ENCODE results near the gene NFYB. TPM values are rescaled to one million over a fixed set of nuclear protein-coding genes. Genes with fewer than 3 reads are reported as not detected.

The NFYB gene
- total RNA-seq, 3 donors from 2014 or later: 51.1 to 59.3 (median 54.2) TPM

GRCh38 chr12:104072099-104072498 lies 65.9 kb downstream of the NFYB start:
- no peak overlapping the region for H3K4me3 ChIP-seq
- H3K4me1 ChIP-seq: no peaks in the 10 kb centered on the region
- no peak for TF ChIP-seq POLR2AphosphoS5 (IDR thresholded peaks at IDR 0.05)
- no peak for TF ChIP-seq CTCF (IDR thresholded peaks at IDR 0.05)
- TF ChIP-seq POLR2A (IDR thresholded peaks at IDR 0.05): no peak
- H3K27ac ChIP-seq: no peak overlapping the region
- H3K36me3 ChIP-seq: no peaks in the 10 kb centered on the region
- no peak for DNase-seq (ENCODE audit: low spot score in 2 of 2)
- no peaks in the 10 kb centered on the region for H3K9me3 ChIP-seq
- intact Hi-C loops (cut with DNase I; ENCODE audit: low total_unique reads): no loop called here
- no peaks in the 10 kb centered on the region for H3K27me3 ChIP-seq

Other genes starting within 250 kb of the NFYB start
- gene HSP90B1, start 207.8 kb downstream of the NFYB start, total RNA-seq: 100 to 1,000 TPM; 341 to 456 (median 362) TPM
- gene TDG, start 172.3 kb downstream of the NFYB start, total RNA-seq: 10 to 100 TPM; 14.4 to 37.5 (median 29.8) TPM
- 10 to 100 TPM in 2 of 3 donors, 1 to 10 TPM in 1; 8.6 to 20.8 (median 16.1) TPM for gene GLT8D2, start 88.0 kb downstream of the NFYB start, total RNA-seq
- gene HCFC2, start 73.7 kb downstream of the NFYB start, total RNA-seq: 10 to 100 TPM; 20.3 to 26.2 (median 23.2) TPM
- gene TXNRD1, start 77.6 kb upstream of the NFYB start, total RNA-seq: 100 to 1,000 TPM in 2 of 3 donors, 10 to 100 TPM in 1; 60.2 to 137 (median 103) TPM
- gene EID3, start 165.5 kb upstream of the NFYB start, total RNA-seq: 10 to 100 TPM in 2 of 3 donors, 1 to 10 TPM in 1; 6.7 to 13.3 (median 12.1) TPM